H9 (cell line): Measurements from ENCODE around the gene IL18BP. TPM values are rescaled to one million over a fixed set of nuclear protein-coding genes. Genes with fewer than 3 reads are reported as not detected.

Experiments
- DNase-seq: peaks from one replicate; pipeline ENCODE4 v3.0.0-alpha.2; 2017
- H2AFZ ChIP-seq: one replicate; pipeline ENCODE4 v1.6.1; 2013; ENCODE audit warnings: mild to moderate bottlenecking, low read length, control low read depth, moderate library complexity
- H2AK5ac ChIP-seq: 2 replicates; pipeline ENCODE4 v1.6.1; 2013; ENCODE audit warnings: low read length, control low read depth, mixed read lengths; ENCODE audit not compliant: insufficient read length
- H2BK120ac ChIP-seq: one replicate; pipeline ENCODE4 v1.6.1; 2013; ENCODE audit warnings: low read depth, mild to moderate bottlenecking, low read length, control low read depth, inconsistent platforms; ENCODE audit not compliant: poor library complexity, severe bottlenecking
- H2BK12ac ChIP-seq: 2 replicates; pipeline ENCODE4 v1.6.1; 2013; ENCODE audit warnings: low read length, control low read depth, mixed read lengths, low read depth; ENCODE audit not compliant: insufficient read length
- H2BK15ac ChIP-seq: 2 replicates; pipeline ENCODE4 v1.6.1; 2013; ENCODE audit warnings: low read depth, low read length, control low read depth
- H2BK20ac ChIP-seq: one replicate; pipeline ENCODE4 v1.6.1; 2013; ENCODE audit warnings: low read depth, mild to moderate bottlenecking, low read length, control low read depth, inconsistent platforms; ENCODE audit not compliant: poor library complexity, severe bottlenecking
- H2BK5ac ChIP-seq: 2 replicates; pipeline ENCODE4 v1.6.1; 2013; ENCODE audit warnings: low read length, control low read depth, mixed read lengths; ENCODE audit not compliant: insufficient read length
- H3K14ac ChIP-seq: 2 replicates; pipeline ENCODE4 v1.6.1; 2013; ENCODE audit warnings: low read length, control low read depth; ENCODE audit not compliant: insufficient read depth
- H3K18ac ChIP-seq: 2 replicates; pipeline ENCODE4 v1.6.1; 2013; ENCODE audit warnings: low read depth, mild to moderate bottlenecking, mixed read lengths, low read length, control low read depth; ENCODE audit not compliant: insufficient read length
- H3K23ac ChIP-seq: 2 replicates; pipeline ENCODE4 v1.6.1; 2013; ENCODE audit warnings: low read length, control low read depth, mixed read lengths, low read depth; ENCODE audit not compliant: insufficient read length
- H3K23me2 ChIP-seq: 2 replicates; pipeline ENCODE4 v1.6.1; 2013; ENCODE audit warnings: low read depth, mild to moderate bottlenecking, mixed read lengths, low read length, control low read depth; ENCODE audit not compliant: insufficient read length, poor library complexity, severe bottlenecking
- H3K27ac ChIP-seq: 2 replicates; pipeline ENCODE4 v1.5.1; 2013; ENCODE audit warnings: low read length, control low read depth, mixed read lengths, low read depth; ENCODE audit not compliant: insufficient read length
- H3K27me3 ChIP-seq: 2 replicates; pipeline ENCODE4 v1.6.1; 2013; ENCODE audit warnings: low read length, control low read depth, inconsistent platforms; ENCODE audit not compliant: insufficient read depth
- H3K4ac ChIP-seq: 2 replicates; pipeline ENCODE4 v1.6.1; 2013; ENCODE audit warnings: low read depth, mild to moderate bottlenecking, control low read depth, inconsistent platforms, low read length, moderate library complexity
- H3K4me1 ChIP-seq: 2 replicates; pipeline ENCODE4 v1.6.1; 2013; ENCODE audit warnings: low read length, control low read depth, inconsistent platforms; ENCODE audit not compliant: insufficient read depth
- H3K4me2 ChIP-seq: 2 replicates; pipeline ENCODE4 v1.6.1; 2013; ENCODE audit warnings: low read length, control low read depth, mixed read lengths; ENCODE audit not compliant: insufficient read length, insufficient read depth
- H3K56ac ChIP-seq: 2 replicates; pipeline ENCODE4 v1.6.1; 2013; ENCODE audit warnings: low read depth, mild to moderate bottlenecking, mixed read lengths, low read length, control low read depth; ENCODE audit not compliant: insufficient read length
- H3K79me1 ChIP-seq: 2 replicates; pipeline ENCODE4 v1.6.1; 2013; ENCODE audit warnings: low read depth, mild to moderate bottlenecking, moderate library complexity, low read length, control low read depth, inconsistent platforms; ENCODE audit not compliant: insufficient read depth, poor library complexity, severe bottlenecking
- H3K79me2 ChIP-seq: 2 replicates; pipeline ENCODE4 v1.6.1; 2013; ENCODE audit warnings: low read length, control low read depth, inconsistent platforms; ENCODE audit not compliant: insufficient read depth
- H3K9ac ChIP-seq: 2 replicates; pipeline ENCODE4 v1.6.1; 2013; ENCODE audit warnings: low read length, control low read depth, mixed read lengths; ENCODE audit not compliant: insufficient read length; ENCODE audit errors: extremely low read depth
- H3K9me3 ChIP-seq: one replicate; pipeline ENCODE4 v1.6.1; 2013; ENCODE audit warnings: low read depth, low read length, inconsistent platforms; ENCODE audit not compliant: control insufficient read depth
- H3T11ph ChIP-seq: one replicate; pipeline ENCODE4 v1.6.1; 2013; ENCODE audit warnings: mild to moderate bottlenecking, low read length, control low read depth, inconsistent platforms
- H4K20me1 ChIP-seq: one replicate; pipeline ENCODE4 v1.6.1; 2013; ENCODE audit not compliant: control insufficient read depth, insufficient read length, insufficient read depth
- H4K5ac ChIP-seq: 2 replicates; pipeline ENCODE4 v1.6.1; 2013; ENCODE audit warnings: low read depth, mild to moderate bottlenecking, mixed read lengths, low read length, control low read depth; ENCODE audit not compliant: insufficient read length
- H4K8ac ChIP-seq: replicated peaks from 2 replicates; pipeline ENCODE4 v1.6.1; 2013; ENCODE audit warnings: low read length, control low read depth, mixed read lengths, low read depth; ENCODE audit not compliant: insufficient read length
- H4K91ac ChIP-seq: 2 replicates; pipeline ENCODE4 v1.6.1; 2013; ENCODE audit warnings: low read depth, mild to moderate bottlenecking, moderate library complexity, mixed read lengths, low read length, control low read depth; ENCODE audit not compliant: insufficient read length
- H3K27ac Mint-ChIP-seq, 3 experiments: 2 replicates in 2 of 3; 3 replicates in 1 of 3; pipeline ENCODE4 v1.8.0; 2020 to 2021; ENCODE audit warnings: mixed read lengths in 3 of 3, mild to moderate bottlenecking in 1 of 3, moderate library complexity in 1 of 3
- H3K27me3 Mint-ChIP-seq: 2 replicates; pipeline ENCODE4 v1.8.0; 2021; ENCODE audit warnings: low read depth, mild to moderate bottlenecking, moderate library complexity, mixed read lengths
- H3K36me3 Mint-ChIP-seq, 3 experiments: 2 replicates in 2 of 3; 3 replicates in 1 of 3; pipeline ENCODE4 v1.8.0; 2020 to 2021; ENCODE audit warnings: low read depth in 3 of 3, mixed read lengths in 3 of 3; ENCODE audit not compliant: insufficient read depth in 1 of 3
- H3K4me1 Mint-ChIP-seq, 2 experiments: 2 replicates each; pipeline ENCODE4 v1.8.0; 2020; ENCODE audit warnings: mixed read lengths in 2 of 2
- H3K4me3 Mint-ChIP-seq, 2 experiments: 2 replicates in 1 of 2; 3 replicates in 1 of 2; pipeline ENCODE4 v1.8.0; 2020 to 2021; ENCODE audit warnings: mild to moderate bottlenecking in 2 of 2, mixed read lengths in 2 of 2, moderate library complexity in 1 of 2
- H3K9me3 Mint-ChIP-seq, 2 experiments: 2 replicates in 1 of 2; 3 replicates in 1 of 2; pipeline ENCODE4 v1.8.0; 2020; ENCODE audit warnings: mild to moderate bottlenecking in 2 of 2, mixed read lengths in 2 of 2, moderate library complexity in 1 of 2
- CTCF ChIP-seq: fragments of 200-600 bp; sonication (generic); conservative IDR thresholded peaks from 3 replicates; pipeline ENCODE4 v1.8.0; 2021; ENCODE audit warnings: antibody characterized with exemption, mild to moderate bottlenecking
- WGBS: extraction: QIAGEN DNeasy Blood & Tissue Kit; methylation state at CpG from one replicate; pipeline ENCODE4 v1.1.7; 2013; ENCODE audit warnings: missing lambda C conversion rate, low lambda C conversion rate, mixed read lengths; ENCODE audit not compliant: insufficient read length; ENCODE audit errors: extremely low coverage; 5-methylcytosine and 5-hydroxymethylcytosine counted together
- total RNA-seq: library from RNA; stranded (reverse); gene quantifications from 2 replicates; pipeline ENCODE4 v1.2.1, GENCODE V29; 2021

IL18BP gene
- total RNA-seq, 1 experiment from 2014 or later = 10.2 TPM

GRCh38 chr11:71990701-71991100, 8.0 kb upstream of the IL18BP start:
- Histone ChIP-seq H4K20me1 (no peaks in the 10 kb centered on the region), H2BK12ac (no peak overlapping the region), H3K23ac (no peak overlapping the region), H2BK5ac (no peak overlapping the region), H3K9ac (no peak overlapping the region), H3T11ph (no peak overlapping the region), H3K56ac (no peak overlapping the region), H2BK15ac (no peak overlapping the region), H3K4me2 (no peak overlapping the region), H3K14ac (no peak overlapping the region), H3K9me3 (no peaks in the 10 kb centered on the region), H4K8ac (no peak overlapping the region), H2AFZ (no peak overlapping the region), H3K27ac (no peak overlapping the region), H3K23me2 (no peaks in the 10 kb centered on the region), H3K27me3 (no peaks in the 10 kb centered on the region), H2BK120ac (no peak overlapping the region), H3K79me1 (no peaks in the 10 kb centered on the region), H2BK20ac (no peak overlapping the region), H4K5ac (no peak overlapping the region), H3K18ac (no peak overlapping the region), H3K4ac (no peak overlapping the region), H3K79me2 (no peaks in the 10 kb centered on the region), H3K4me1 (no peaks in the 10 kb centered on the region), H2AK5ac (no peak overlapping the region), H4K91ac (no peak overlapping the region)
- no peak overlapping the region for H3K27ac Mint-ChIP-seq
- DNase-seq = no peak
- H3K9me3 Mint-ChIP-seq = no peaks in the 10 kb centered on the region
- H3K27me3 Mint-ChIP-seq = no peaks in the 10 kb centered on the region
- H3K4me1 Mint-ChIP-seq = no peaks in the 10 kb centered on the region
- no peak overlapping the region for H3K4me3 Mint-ChIP-seq
- no peak for TF ChIP-seq CTCF
- H3K36me3 Mint-ChIP-seq = peaks cover 0 to 21% (median 5%) of the 10 kb centered on the region in 3 experiments; a peak in 5 of 7 replicates
- WGBS = no CpG with 5 or more reads among the region's 3 CpGs
